B cell (primary cell): Measurements from ENCODE around the gene RNF7. TPM values are rescaled to one million over a fixed set of nuclear protein-coding genes. Genes with fewer than 3 reads are reported as not detected.

Experiments
- ATAC-seq: fragments of 200-7000 bp; cut with Tn5 transposase; one replicate; pipeline ENCODE4 v1.10.0; 2021; ENCODE audit warnings: low read depth, mild to moderate bottlenecking, moderate number of reproducible peaks, moderate library complexity
- CTCF ChIA-PET: fragments of 350-600 bp; sonication (Branson Sonifier 250); formaldehyde crosslinking; loops from one replicate; lab custom pipeline; 2021; ENCODE audit warnings: antibody characterized with exemption, inconsistent platforms; lab: Charles Lee
- POLR2A ChIA-PET: fragments of 350-600 bp; sonication (Branson Sonifier 250); formaldehyde crosslinking; loops from one replicate; lab custom pipeline; 2021; ENCODE audit warnings: antibody characterized with exemption; lab: Charles Lee
- DNase-seq: peaks from one replicate; pipeline ENCODE4 v3.0.0; 2013
- H2AFZ ChIP-seq: 2 replicates; pipeline ENCODE4 v1.6.1; 2012; ENCODE audit warnings: mild to moderate bottlenecking, low read depth, low read length; ENCODE audit not compliant: insufficient read depth, poor library complexity, severe bottlenecking
- H3K27ac ChIP-seq, 2 donors: 1 replicate in 1 of 2; 2 replicates in 1 of 2; pipeline ENCODE4 v1.5.1; 2012 to 2013; ENCODE audit warnings: low read length in 2 of 2, mild to moderate bottlenecking in 2 of 2, moderate library complexity in 1 of 2
- H3K27me3 ChIP-seq, 4 experiments: fragments of 200-600 bp in 1 of 4; sonication (generic) in 1 of 4; replicated peaks in 1 of 4; 1 replicate in 2 of 4; 2 replicates in 2 of 4; pipeline versions ENCODE4 v1.6.1 to v1.7.0; 2013 to 2016; ENCODE audit warnings: low read length in 3 of 4, mild to moderate bottlenecking in 2 of 4, mixed read lengths in 1 of 4, moderate library complexity in 1 of 4; ENCODE audit not compliant: insufficient read depth in 4 of 4, control insufficient read depth in 3 of 4; ENCODE audit errors: control extremely low read depth in 1 of 4
- H3K36me3 ChIP-seq, 2 experiments: replicated peaks in 1 of 2; 1 replicate in 1 of 2; 2 replicates in 1 of 2; pipeline versions ENCODE4 v1.6.1 to v1.7.1; 2013; ENCODE audit warnings: low read length in 1 of 2; ENCODE audit not compliant: insufficient read depth in 2 of 2, control insufficient read depth in 1 of 2; ENCODE audit errors: control extremely low read depth in 1 of 2, extremely low read depth in 1 of 2
- H3K4me1 ChIP-seq, 2 donors: fragments of 200-600 bp in 1 of 2; sonication (generic) in 1 of 2; 1 replicate in 1 of 2; 2 replicates in 1 of 2; pipeline versions ENCODE4 v1.5.1 to v1.6.1; 2013 to 2017; ENCODE audit warnings: low read length in 2 of 2; ENCODE audit not compliant: control insufficient read depth in 2 of 2, insufficient read depth in 2 of 2
- H3K4me2 ChIP-seq: replicated peaks from 2 replicates; pipeline ENCODE3; 2012; ENCODE audit warnings: mild to moderate bottlenecking, low read depth, low read length; ENCODE audit not compliant: poor library complexity, severe bottlenecking
- H3K4me3 ChIP-seq, 5 experiments: fragments of 200-600 bp in 1 of 5; sonication (generic) in 1 of 5; 1 replicate in 3 of 5; 2 replicates in 2 of 5; pipeline versions ENCODE4 v1.5.1 to v1.7.0; 2011 to 2016; ENCODE audit warnings: low read length in 4 of 5, mild to moderate bottlenecking in 4 of 5, low read depth in 2 of 5, control low read depth in 1 of 5, moderate library complexity in 1 of 5; ENCODE audit not compliant: insufficient read depth in 1 of 5; ENCODE audit errors: control extremely low read depth in 1 of 5, extremely low read depth in 1 of 5
- H3K79me2 ChIP-seq: fragments of 200-600 bp; sonication (generic); one replicate; pipeline ENCODE4 v1.6.0; 2016; ENCODE audit warnings: low read length; ENCODE audit not compliant: control insufficient read depth, insufficient read depth
- H3K9ac ChIP-seq: fragments of 200-600 bp; sonication (generic); 2 replicates; pipeline ENCODE4 v1.6.1; 2017; ENCODE audit warnings: mild to moderate bottlenecking, low read length, moderate library complexity
- H3K9me3 ChIP-seq, 3 donors: one replicate each; pipeline versions ENCODE4 v1.6.1 to v1.7.1; 2013; ENCODE audit warnings: low read length in 2 of 3; ENCODE audit not compliant: control insufficient read depth in 2 of 3, insufficient read depth in 1 of 3; ENCODE audit errors: control extremely low read depth in 1 of 3
- H4K20me1 ChIP-seq: 2 replicates; pipeline ENCODE4 v1.6.0; 2012; ENCODE audit warnings: mild to moderate bottlenecking, low read length; ENCODE audit not compliant: insufficient read depth, control insufficient read depth, poor library complexity, severe bottlenecking
- H3K27ac Mint-ChIP-seq: one replicate; pipeline ENCODE4 v1.8.0; 2021; ENCODE audit warnings: mixed read lengths
- H3K27me3 Mint-ChIP-seq: one replicate; pipeline ENCODE4 v1.8.0; 2021; ENCODE audit warnings: mixed read lengths
- H3K4me1 Mint-ChIP-seq: one replicate; pipeline ENCODE4 v1.8.0; 2021; ENCODE audit warnings: mixed read lengths
- H3K4me3 Mint-ChIP-seq: one replicate; pipeline ENCODE4 v1.8.0; 2021; ENCODE audit warnings: mixed read lengths
- H3K9me3 Mint-ChIP-seq: one replicate; pipeline ENCODE4 v1.8.0; 2022; ENCODE audit warnings: mixed read lengths; ENCODE audit not compliant: insufficient read depth
- CTCF ChIP-seq: fragments of 200-600 bp; IDR thresholded peaks from one replicate; pipeline ENCODE4 v1.8.0; 2022; ENCODE audit warnings: antibody characterized with exemption, mild to moderate bottlenecking
- EZH2 ChIP-seq: IDR thresholded peaks from 2 replicates; pipeline ENCODE4 v1.6.1; 2012; ENCODE audit warnings: borderline replicate concordance, low read depth, mild to moderate bottlenecking, moderate library complexity, low read length; ENCODE audit not compliant: insufficient read depth, poor library complexity, severe bottlenecking
- WGBS: methylation state at CpG from one replicate; pipeline ENCODE4 v1.1.5; 2013; ENCODE audit warnings: missing lambda C conversion rate; ENCODE audit not compliant: insufficient coverage; 5-methylcytosine and 5-hydroxymethylcytosine counted together
- intact Hi-C: fragments of 100-400 bp; cut with micrococcal nuclease; formaldehyde crosslinking; loops from one replicate; pipeline ENCODE4 v1.10.0; 2022
- polyA plus RNA-seq: library from polyadenylated mRNA; depleted of rRNA; stranded (reverse); fragments of >200 nt; gene quantifications from 2 replicates; pipeline ENCODE4 v1.2.3, GENCODE V29; 2012
- total RNA-seq, 2 donors: library from RNA; stranded (reverse); fragments of 120-200 nt in 1 of 2; gene quantifications; 1 replicate in 1 of 2; 2 replicates in 1 of 2; pipeline versions ENCODE4 v1.2.3 to v1.2.4, GENCODE V29; 2013 to 2022

The RNF7 gene
- total and polyA plus RNA-seq, 2 donors (not counting 1 experiment from before 2014, with no cell fraction given), result 38.0 to 40.9 TPM

- Histone ChIP-seq H3K27me3 (no peaks in the 10 kb centered on the region), H3K4me3 (no peak overlapping the region), H3K36me3 (no peaks in the 10 kb centered on the region), H4K20me1 (no peaks in the 10 kb centered on the region), H3K27ac (no peak overlapping the region), H2AFZ (no peak overlapping the region), H3K9me3 (no peaks in the 10 kb centered on the region), H3K4me1 (no peaks in the 10 kb centered on the region), H3K4me2 (no peak overlapping the region), H3K79me2 (no peaks in the 10 kb centered on the region), H3K9ac (no peak overlapping the region)
- no peak overlapping the region for H3K4me3 Mint-ChIP-seq
- WGBS, result 97% methylated on average over 14 of the region's 15 CpGs
- no peaks in the 10 kb centered on the region for H3K4me1 Mint-ChIP-seq
- TF ChIP-seq CTCF (no peak), EZH2 (no peak)
- intact Hi-C loops, result no loop called here
- no peaks in the 10 kb centered on the region for H3K27me3 Mint-ChIP-seq
- H3K9me3 Mint-ChIP-seq, result peaks cover 2% of the 10 kb centered on the region
- CTCF ChIA-PET, result no interaction called here
- no peak overlapping the region for H3K27ac Mint-ChIP-seq
- ATAC-seq (no peak), DNase-seq (no peak)
- POLR2A ChIA-PET, result no interaction called here
Measured at GRCh38 chr3:141776885-141777284, 38.8 kb downstream of the RNF7 start.

GRCh38 chr3:141777957-141778813 lies 40.1 kb downstream of the RNF7 start:
- Histone ChIP-seq H3K79me2 (no peaks in the 10 kb centered on the region), H3K4me3 (no peak overlapping the region), H4K20me1 (no peaks in the 10 kb centered on the region), H3K9me3 (no peaks in the 10 kb centered on the region), H3K4me1 (no peaks in the 10 kb centered on the region), H3K27me3 (no peaks in the 10 kb centered on the region), H2AFZ (no peak overlapping the region), H3K36me3 (no peaks in the 10 kb centered on the region), H3K4me2 (no peak overlapping the region), H3K9ac (no peak overlapping the region), H3K27ac (no peak overlapping the region)
- 92% methylated on average over 41 of the region's 42 CpGs for WGBS
- peaks cover 5% of the 10 kb centered on the region for H3K9me3 Mint-ChIP-seq
- no peaks in the 10 kb centered on the region for H3K27me3 Mint-ChIP-seq
- intact Hi-C loops, result no loop called here
- ChIA-PET CTCF (no interaction called here), POLR2A (no interaction called here)
- no peak for TF ChIP-seq EZH2
- no peak for TF ChIP-seq CTCF
- no peak overlapping the region for H3K27ac Mint-ChIP-seq
- no peak overlapping the region for H3K4me3 Mint-ChIP-seq
- no peaks in the 10 kb centered on the region for H3K4me1 Mint-ChIP-seq
- no peak for DNase-seq
- ATAC-seq, result no peak
